G401.6 (cell line): ENCODE results near the gene RGL1.

Experiments
- FAIRE-seq: peaks from 2 replicates; lab custom pipeline; 2012; peaks lifted over from hg19 to GRCh38; lab: Jason Lieb, UNC

Gene RGL1

GRCh38 chr1:183961132-183961531 lies 156.2 kb downstream of the RGL1 start:
- FAIRE-seq = no peak

GRCh38 chr1:183962903-183963302 lies 158.0 kb downstream of the RGL1 start:
- no peak for FAIRE-seq

- no peak for FAIRE-seq
Measured at GRCh38 chr1:183965726-183966125, 160.8 kb downstream of the RGL1 start.

- FAIRE-seq = no peak
Measured at GRCh38 chr1:183966487-183966886, 161.6 kb downstream of the RGL1 start.

GRCh38 chr1:183967914-183968313 lies 163.0 kb downstream of the RGL1 start:
- FAIRE-seq = no peak

GRCh38 chr1:183968386-183968785 lies 163.5 kb downstream of the RGL1 start:
- FAIRE-seq = no peak

- FAIRE-seq = no peak
Measured at GRCh38 chr1:183970516-183971300, 165.8 kb downstream of the RGL1 start.

- FAIRE-seq = no peak
Measured at GRCh38 chr1:183975651-183976050, 170.7 kb downstream of the RGL1 start.

- no peak for FAIRE-seq
Measured at GRCh38 chr1:183977717-183978116, 172.8 kb downstream of the RGL1 start.
